HG03575 (cell line): ENCODE data around the gene TMIGD1.

Experiments used
- ATAC-seq: cut with Tn5 transposase; IDR thresholded peaks from one replicate; pipeline ENCODE4 v1.9.1; 2021; ENCODE audit not compliant: unreplicated experiment, insufficient number of reproducible peaks, low FRiP score; ENCODE audit errors: extremely low read depth

Gene TMIGD1

DNA sequence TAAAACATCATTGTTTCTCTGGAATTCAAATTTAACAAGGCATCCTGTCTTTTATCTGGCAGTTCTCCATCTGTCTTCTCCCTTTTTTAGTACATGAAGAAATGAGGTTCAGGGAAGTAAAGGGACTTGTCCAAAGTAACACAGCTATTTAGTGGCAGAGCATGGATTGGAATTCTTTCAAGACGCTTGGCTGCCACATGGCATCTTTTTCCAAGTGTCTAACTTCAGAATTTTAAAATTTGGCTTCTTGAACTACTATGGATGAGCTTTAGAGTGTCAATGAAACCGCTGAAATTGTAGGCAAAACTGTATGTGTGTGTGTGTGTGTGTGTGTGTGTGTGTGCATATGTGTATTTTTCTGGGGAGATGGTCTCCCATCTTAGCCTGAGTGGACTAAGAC, 5.2 kb upstream of the TMIGD1 start:
- no peak for ATAC-seq

- ATAC-seq = no peak
These were observed 3.6 kb upstream of the TMIGD1 start for GRCh38 chr17:30337393-30337999.

GRCh38 chr17:30336369-30337171, 2.7 kb upstream of the TMIGD1 start:
- no peak for ATAC-seq

DNA sequence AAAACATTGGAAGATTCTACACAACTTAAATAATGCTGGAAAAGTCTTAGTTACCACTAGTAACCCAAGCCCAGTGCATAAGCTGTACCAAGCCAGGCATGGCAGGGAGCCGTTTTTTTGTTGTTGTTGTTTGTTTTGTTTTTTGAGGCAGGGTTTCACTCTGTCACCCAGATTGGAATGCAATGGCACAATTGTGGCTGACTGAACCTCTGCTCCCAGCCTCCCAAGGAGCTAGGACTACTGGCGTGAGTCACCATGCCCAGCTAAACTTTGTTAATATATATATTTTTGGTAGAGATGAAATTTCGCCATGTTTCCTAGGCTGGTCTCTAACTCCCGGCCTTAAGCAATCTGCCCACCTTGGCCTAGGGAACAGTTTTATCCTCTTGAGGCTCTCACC, 564 bp upstream of the TMIGD1 start:
- no peak for ATAC-seq

- ATAC-seq = no peak
These were observed 1.8 kb downstream of the TMIGD1 start for GRCh38 chr17:30332057-30332542.

DNA sequence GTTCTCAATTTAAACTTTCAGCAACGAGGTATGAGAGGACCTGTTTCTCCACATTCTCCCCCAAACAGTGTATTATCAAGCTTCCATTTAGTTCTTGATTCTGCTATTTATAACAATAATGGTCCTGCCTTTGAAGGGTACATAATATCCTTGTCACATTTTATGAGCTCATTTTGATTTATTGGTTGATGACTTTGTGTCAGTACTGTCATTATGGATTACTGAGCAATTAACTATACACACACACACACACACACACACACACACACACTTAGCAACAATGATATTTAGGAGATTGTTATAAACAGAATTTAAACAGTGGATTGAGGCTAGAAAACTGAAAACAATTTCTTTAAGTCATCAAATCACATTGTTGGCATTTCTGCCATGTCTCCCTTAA, 7.0 kb downstream of the TMIGD1 start:
- no peak for ATAC-seq

GRCh38 chr17:30324723-30325122, 9.1 kb downstream of the TMIGD1 start:
- no peak for ATAC-seq

GRCh38 chr17:30323895-30324319, 9.9 kb downstream of the TMIGD1 start:
- no peak for ATAC-seq

- no peak for ATAC-seq
These were observed 10.5 kb downstream of the TMIGD1 start for GRCh38 chr17:30323262-30323894.

DNA sequence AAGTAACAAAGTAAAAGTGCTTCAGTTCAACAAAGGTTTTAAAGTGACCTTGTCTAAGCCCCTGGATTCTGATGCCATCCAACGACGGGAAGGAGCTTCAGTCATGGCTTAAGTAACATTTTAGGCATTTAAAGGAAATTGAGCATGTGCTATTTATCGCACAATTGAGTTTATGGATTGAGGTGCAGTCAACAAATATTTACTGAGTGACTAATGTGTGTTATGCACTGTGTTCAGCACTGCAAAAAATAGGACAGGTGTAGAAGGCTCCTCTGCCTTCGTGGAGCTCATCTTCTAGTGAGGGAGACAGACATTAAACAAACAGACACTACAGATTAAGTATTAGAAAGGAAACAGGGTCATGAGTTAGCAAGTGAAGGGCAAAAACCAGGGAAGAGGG, 12.5 kb downstream of the TMIGD1 start:
- ATAC-seq = no peak

DNA sequence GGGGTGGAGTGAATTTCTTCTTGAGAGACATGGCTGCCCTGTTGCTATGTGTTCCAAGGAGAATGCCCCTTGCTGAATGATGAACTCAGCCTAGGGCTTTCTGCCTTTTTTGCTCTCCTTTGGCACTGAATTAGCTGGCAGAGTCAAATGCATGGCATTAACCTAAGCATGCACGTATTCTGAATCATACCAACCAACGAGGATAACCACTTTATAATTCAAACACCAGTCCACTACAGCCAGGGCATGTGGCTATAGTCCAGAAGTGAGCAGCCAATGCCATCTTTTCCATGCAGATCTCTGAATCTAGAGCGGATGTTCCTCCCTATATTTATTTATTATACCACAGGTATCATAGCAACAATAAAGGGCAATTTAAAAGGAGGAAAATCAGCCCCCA, 15.7 kb downstream of the TMIGD1 start:
- ATAC-seq = no peak

GRCh38 chr17:30316736-30317135, 17.1 kb downstream of the TMIGD1 start:
- no peak for ATAC-seq

GRCh38 chr17:30315106-30315505, 18.8 kb downstream of the TMIGD1 start:
- no peak for ATAC-seq

DNA sequence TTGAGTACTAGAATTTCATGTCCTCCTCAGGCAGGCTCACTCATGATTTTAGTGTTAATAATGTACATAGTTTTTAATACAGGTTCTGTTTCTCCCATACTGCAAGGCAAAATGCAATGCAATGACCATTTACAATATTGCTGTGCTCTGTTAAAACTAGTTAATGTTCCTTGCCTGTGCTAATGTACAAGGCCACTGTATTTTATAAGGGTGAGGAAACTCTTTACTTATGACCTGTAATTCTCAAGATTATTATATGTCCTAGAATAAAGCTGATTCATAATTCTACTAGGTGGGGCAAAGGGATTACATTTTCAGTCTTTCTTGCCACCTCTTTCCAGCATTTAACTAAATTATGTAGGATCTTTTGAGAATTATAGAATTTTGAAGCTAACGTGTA, 19.4 kb downstream of the TMIGD1 start:
- no peak for ATAC-seq

DNA sequence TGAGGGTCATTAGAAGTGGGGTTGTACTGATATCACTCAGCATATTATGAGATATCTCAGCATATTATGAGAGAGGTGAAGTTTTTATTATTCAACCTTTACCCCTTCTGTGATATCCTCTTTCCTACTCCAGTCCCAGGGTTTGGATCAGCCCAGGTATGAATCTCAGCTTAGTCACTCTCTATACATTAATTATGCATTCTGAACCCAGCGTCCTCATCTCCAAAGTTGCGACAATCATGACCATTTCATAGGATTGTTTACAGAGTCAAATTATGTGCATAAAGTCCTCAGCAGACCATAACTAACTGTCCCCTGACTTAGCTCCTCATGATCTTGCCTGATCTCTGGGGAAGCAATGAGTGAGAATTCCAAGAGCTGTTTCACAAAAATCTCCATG, 21.6 kb downstream of the TMIGD1 start:
- ATAC-seq = no peak

DNA sequence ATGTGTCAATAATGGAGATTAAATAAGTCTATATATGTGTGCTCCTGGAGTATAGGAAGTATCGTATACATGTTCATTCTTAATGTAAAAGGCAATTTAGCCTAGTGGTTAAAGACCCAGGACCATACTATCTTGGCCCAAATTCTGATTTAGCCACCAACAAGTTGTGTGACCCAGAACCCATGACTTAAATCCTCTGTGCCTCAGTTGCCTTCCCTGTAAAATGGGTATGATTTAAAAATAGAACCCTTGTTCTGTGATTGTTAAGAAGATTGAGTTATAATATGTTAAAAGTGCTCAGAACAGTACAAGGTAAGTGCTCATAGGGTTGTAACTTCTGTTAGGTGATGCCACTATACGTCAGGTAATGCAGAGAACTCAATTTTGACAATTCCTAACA, 23.3 kb downstream of the TMIGD1 start:
- no peak for ATAC-seq

DNA sequence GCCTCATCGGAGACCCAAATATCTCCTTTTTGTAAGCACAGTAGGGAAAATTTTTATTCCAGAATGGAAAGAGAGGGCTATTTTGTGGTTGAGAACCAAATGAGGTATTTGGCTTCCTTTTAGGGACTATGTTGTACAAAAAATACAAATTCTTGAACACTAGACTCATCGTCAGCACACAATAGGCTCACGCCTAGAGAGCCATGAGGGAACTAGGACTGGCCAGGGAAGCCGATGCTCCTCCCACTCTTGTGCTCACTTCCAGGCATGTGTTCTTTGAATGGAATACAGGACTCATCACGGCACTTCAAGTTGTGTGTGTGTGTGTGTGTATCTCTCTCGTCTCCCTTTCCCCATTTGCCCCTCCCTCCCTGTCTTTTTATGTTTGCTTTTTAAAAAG, 24.3 kb downstream of the TMIGD1 start:
- no peak for ATAC-seq

- ATAC-seq = no peak
These were observed 25.5 kb downstream of the TMIGD1 start for GRCh38 chr17:30308406-30308805.

- ATAC-seq = no peak
These were observed 29.1 kb downstream of the TMIGD1 start for GRCh38 chr17:30304778-30305177.

DNA sequence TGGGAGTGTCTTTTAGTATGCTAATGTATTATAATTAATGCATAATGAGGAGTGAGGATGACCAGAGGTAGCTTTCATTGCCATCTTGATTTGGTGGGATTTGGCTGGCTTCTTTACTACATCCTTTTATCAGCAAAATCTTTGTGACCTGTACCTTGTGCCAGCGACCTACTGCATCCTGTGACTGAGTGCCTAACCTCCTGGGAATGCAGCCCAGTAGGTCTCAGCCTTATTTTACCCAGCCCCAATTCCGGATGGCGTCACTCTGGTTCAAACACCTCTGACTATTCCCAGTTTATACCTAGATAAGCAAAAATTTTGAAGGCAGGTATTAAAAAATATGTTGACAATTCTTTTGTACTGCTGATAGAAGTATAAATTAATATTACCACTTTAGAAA, 31.6 kb downstream of the TMIGD1 start:
- ATAC-seq = no peak
